Ishikawa (cell line): ENCODE data around the gene XRCC4.

Source experiments
- EP300 ChIP-seq: IDR thresholded peaks from 2 replicates; pipeline ENCODE4 v1.6.1; 2012; ENCODE audit warnings: borderline replicate concordance
- FOXM1 ChIP-seq: IDR thresholded peaks from 2 replicates; pipeline ENCODE4 v1.6.1; 2012; ENCODE audit warnings: low read depth, borderline replicate concordance

- TF ChIP-seq EP300 (no peak), FOXM1 (no peak)
These were observed 245.1 kb downstream of the XRCC4 start for GRCh38 chr5:83322273-83322924.
